Measurements from ENCODE around the gene CXorf66.

GRCh38 chrX:139974471-139974870 lies 9.2 kb upstream of the CXorf66 start:
- TF ChIP-seq EZH2phosphoT487 (IDR thresholded peaks at IDR 0.05; ENCODE audit: insufficient read depth, low read depth): no peak
- TF ChIP-seq EZH2 (IDR thresholded peaks at IDR 0.05; ENCODE audit: insufficient read depth, poor library complexity, severe bottlenecking): no peak
